HG03280 (cell line): ENCODE measurements around the gene HYI.
A peak's percentile ranks its signal among the peaks of the same experiment; 100 is the strongest.
"Not testable (repeated sequence)": the region's sequence is repeated elsewhere in the genome, so short reads cannot be mapped to it uniquely, and the experiment has no call there.

Source experiments
- ATAC-seq: cut with Tn5 transposase; IDR thresholded peaks from one replicate; pipeline ENCODE4 v1.9.1; 2021; ENCODE audit warnings: mild to moderate bottlenecking, moderate library complexity; ENCODE audit not compliant: unreplicated experiment

Gene HYI

DNA sequence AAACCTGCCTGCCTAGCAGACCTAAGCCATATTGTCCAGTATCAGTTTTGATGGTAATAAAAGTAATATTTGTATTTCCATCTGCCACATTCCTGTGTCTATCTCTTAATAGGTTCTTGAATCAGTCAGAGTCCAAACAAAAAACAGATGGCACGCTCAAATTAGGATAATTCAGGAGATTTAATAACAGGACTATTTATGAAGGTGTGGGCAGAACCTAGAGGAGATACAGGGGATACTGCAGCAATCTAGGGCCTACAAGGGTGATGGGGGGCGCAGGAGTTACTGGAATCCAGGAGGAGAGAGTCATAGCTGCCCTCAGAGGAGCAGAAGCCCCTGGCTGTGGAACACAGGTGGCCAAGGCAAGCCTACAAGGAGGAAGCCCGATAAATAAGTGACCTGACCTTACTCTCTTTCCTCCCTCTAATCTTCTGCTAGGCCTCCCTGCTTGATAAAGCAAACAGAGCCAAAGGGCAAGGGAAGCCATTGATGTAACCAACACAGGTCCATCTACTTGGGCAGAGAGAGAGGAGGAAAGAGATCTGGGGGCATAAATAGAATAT lies 11.9 kb upstream of the HYI start:
- no peak for ATAC-seq

DNA sequence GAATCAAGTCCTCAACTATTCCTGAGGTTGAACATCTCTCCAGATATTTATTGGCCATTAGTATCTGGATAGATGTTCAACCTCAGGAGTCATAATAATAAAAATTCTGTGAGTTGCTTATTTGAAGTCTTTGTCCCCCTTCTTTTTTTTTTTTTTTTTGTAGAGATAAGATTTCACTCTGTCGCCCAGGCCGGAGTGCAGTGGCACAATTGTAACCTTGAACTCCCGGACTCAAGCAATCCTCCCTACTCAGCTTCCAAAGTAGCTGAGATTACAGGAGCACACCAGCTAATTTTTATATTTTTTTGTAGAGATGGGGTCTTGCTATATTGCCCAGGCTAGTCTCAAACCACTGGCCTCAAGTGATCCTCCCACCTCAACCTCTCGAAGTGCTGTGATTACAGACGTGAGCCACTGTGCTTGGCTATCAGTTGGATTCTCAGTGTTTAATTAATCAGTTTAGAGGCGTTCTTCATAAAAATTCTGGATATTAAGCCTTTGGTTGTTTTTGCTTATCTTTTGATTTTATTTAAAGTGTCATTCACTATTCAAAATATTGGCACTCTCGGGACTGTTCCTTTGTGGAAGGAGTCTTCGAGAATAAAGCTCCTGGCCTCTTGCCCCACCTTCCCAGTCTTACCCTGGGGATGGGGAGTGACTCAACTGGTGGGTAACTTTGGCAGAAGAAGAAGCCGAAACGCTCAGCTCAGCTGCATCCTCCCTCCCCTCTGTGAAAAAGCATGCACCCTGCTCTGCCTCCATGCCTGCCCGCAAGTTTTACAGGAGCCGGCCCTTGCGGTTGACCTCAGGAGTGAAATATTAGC lies 11.2 kb upstream of the HYI start:
- no peak for ATAC-seq

DNA sequence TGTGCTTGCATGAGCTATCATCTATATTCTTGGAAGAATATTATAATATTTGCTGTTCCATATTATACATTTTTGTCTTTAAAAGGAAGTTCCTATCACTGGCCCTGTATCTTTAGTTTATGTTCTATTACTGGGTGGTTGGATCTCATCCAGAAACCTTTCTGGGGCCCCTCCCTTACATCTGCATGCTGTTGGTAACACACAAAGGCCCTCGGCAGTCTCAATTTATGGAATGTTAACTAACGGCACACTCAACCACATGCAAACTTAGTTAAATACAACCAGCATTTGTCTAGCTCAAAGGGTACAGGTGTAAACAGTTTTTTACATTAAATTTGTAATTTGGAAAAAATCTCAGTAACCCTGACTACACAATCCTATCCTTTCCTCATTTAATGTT lies 9.7 kb upstream of the HYI start:
- no peak for ATAC-seq

DNA sequence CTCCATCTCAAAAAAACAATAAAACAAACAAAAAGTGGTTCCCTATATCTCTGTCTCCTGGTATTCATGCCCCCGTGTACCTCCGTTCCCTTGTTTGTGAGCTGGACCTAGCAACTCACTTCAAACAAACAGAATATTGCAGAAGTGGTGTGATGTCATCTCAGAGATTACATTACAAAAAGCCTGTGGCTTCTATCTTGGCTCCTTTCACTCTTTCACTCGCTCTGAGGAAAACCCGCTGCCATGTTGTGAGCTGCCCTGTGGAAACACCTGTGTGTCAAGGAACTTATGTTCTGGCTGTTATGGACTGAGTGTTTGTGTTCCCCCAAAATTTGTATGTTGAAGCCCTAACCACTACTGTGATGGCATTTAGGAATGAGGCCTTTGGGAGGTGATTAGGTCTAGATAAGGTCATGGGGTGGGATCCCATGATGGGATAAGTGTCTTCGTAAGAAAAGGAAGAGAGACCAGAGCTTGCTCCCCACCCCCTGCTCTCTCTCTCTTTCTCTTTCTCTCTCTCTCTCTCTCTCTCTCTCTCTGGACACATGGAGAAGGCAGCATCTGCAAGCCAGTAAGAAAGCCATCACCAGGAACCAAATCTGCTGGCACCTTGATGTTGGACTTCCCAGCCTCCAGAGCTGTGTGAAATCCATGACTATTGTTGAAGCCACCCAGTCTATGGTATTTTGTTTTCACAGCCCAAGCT lies 7.4 kb upstream of the HYI start:
- ATAC-seq, result no peak

DNA sequence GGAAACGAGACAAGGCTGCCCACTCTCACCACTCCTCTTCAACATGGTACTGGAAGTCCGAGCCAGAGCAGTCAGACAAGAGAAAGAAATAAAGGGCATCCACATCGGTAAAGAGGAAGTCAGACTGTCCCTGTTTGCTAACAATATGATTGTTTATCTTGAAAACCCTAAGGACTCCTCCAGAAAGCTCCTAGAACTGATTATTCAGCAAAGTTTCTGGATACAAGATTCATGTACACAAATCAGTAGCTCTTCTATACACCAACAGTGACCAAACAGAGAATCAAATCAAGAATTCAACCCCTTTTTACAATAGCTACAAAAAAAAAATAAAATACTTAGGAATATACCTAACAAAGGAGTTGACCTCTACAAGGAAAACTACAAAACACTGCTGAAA lies 4.6 kb upstream of the HYI start:
- not testable (repeated sequence) for ATAC-seq

DNA sequence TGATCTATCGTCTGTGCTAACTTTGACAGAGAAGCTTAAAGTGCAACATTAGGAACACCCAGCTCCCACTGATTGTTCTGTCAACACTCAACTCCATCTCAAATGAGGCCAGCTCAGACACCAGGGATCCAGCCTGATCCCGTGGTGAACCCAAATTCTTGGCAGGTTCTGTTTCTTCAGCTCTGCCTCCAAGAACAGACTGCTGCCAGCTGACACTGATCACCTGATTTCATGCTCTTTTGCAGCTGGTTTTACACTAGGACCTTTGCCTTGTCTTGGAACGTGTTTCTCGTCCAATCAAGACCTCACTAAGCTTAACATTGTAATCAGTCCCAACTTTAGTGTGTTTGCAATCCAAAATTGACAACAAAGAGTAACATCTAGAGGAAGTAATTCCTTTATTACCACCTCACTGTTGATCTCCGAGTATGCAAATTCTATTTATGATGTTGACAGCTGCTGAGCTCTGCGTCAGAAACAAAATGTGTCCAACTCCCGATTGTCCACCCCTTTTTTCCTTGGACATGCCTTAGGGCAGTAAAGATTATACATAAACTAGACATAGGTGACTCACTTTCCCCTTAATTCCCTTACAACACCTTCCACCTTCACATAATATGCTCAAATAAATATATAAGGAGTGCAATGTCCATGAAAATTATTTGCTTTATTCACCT lies 1.6 kb upstream of the HYI start:
- ATAC-seq, result no peak

DNA sequence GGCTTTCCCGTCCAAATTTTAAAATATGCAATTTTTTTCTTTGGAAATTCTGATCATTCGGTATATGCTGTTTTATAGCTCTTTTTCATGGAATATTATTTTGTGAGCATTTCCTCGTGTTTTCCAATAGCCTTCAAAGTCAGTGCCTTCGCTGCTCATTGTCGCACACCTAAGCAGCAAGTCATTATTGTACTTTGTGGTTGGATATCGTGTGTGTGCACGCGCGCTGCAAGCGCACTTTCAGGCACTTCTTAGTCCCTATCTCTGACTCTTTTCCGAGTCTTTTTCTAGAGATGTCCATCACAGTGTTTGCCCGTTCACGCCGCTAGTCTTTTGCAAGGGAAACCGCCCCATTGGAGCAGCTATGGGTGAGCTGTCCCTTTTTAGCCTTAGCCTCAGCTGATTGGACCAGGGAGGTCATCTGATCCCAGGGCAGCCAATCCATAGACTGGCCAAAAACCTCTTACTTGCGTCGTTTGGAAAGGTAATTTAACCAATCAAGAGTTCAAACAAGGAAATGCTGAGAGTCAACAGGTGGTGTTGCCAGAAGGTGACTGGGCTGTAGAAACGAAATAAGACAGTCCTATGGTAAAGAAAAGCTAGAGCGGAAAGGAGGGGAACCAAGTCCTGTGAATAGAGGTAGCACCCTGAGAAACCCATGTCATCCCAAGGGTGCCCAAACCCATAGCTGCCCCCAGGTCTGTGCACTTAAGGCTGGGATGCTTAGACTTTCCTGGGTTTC lies 710 bp upstream of the HYI start:
- peak; percentile 81 for ATAC-seq

DNA sequence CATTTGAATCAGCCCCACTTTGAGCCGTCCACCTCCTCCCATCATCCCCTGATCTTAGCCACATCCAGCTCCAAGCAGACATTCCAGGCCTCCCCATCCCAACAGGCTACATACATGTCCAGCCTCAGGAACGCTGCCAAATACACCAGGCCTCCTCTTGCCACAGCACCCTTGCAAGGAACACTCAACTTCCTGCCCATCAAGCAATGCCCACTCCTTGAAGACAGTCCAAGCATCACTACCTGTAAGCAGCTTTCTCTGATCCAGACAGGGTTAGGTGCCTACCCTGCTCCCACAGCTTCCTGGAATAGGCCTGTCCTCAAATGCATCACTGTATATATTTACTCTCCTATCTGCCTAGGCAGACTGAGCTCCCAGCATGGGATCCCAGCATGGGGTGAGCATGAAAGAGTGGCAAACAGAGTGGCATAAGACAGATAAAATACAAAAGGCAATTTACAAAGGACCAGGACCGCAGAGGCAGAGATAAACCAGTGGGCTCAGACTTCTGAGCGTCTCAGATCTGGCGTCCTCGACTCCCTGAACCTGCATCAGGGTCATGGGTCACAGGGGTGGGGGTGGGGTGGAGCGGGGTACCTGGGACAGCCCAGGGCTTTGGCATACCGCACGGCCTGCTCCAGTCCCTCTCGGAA lies 816 bp downstream of the HYI start:
- ATAC-seq, result no peak

DNA sequence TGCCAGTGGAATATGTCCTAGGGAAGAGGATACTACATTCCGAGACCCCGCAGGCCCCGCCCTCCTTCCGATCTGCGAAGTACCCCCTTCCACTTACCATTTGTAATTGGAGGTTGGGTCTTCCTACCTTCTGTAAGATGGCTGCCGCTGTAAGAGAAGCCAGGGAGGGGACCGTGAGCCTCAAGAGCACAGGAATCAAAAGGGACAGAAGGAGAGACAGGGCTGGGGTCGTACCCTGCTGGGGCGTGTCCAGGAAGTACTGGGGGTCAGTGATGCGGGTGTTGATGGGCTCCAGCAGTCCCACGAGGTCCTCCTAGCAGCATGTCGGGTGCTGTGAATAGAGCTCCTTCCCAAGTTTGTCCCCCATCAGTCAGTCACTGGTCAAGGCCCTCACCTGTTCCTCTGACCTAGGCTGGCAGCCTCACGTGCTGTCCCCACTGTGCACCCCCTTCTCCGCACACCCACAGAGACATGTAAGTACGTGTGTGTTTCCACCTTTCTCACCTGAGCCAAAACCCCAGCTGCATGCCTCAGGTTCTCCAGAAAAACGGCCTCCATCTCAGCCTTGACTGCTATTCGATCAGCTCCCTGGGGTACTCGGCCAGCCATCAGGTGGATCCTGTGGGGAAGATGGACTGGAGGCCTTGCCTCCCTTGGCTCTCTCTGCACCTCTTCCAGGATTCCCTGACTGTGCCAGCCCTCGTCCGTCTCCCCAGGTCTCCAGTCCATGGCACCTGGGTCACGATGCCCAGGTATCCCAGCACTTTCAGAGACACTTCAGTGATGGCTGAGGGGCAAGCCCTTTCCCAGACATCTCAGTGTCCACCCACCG lies 1.8 kb downstream of the HYI start:
- ATAC-seq, result no peak

DNA sequence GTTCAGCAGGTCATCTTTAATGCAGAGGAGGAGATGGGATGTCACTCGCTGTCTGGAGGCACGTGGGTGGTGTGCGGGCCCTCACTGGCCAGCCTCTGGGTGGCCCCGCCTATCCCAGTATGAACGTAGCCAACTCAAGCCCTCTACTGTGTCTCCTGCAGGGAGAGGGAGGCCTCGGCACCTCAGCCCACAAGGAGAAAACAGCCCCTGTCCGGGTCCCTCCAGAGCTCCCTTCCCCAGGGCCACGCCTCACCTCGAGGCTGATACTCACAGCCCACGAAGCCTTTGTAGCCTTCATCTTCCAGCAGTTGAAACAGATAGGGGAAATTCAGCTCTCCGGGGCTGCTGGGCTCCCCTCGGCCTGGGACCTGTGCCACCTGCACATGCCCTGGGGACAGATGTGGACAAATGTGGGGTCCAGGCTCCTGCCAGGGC lies 2.6 kb downstream of the HYI start:
- no peak for ATAC-seq

DNA sequence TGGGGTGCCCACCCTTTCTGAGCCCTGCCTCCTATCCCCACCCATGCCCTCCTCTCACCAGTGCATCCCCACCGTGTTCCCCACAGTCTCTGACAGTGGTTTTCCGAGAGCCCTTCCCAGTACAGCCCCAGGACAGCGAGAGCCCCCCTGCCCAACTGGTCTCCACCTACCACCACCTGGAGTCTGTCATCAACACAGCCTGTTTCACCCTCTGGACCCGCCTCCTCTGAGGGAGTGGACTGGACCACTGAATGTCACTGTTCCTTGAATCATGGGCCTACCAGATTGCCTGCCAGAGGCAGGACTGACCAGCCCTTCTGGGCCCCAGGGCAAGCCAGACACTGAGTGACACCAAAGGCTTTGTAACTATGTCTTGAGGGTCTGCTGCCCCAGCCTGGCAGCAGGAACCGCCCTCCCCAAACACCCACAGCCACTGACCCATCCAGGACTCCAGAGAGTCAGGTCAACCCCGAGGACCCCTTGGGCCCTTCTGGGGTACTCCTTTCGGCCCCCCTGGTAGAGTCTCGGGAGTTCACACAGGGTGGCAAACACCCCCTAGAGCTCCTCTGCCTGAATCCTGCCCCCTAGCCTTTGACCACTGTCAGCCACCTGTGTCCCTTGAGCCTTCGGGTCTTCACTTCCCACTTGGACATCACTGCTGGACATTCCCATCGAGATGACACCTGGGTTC lies 3.3 kb downstream of the HYI start:
- no peak for ATAC-seq

DNA sequence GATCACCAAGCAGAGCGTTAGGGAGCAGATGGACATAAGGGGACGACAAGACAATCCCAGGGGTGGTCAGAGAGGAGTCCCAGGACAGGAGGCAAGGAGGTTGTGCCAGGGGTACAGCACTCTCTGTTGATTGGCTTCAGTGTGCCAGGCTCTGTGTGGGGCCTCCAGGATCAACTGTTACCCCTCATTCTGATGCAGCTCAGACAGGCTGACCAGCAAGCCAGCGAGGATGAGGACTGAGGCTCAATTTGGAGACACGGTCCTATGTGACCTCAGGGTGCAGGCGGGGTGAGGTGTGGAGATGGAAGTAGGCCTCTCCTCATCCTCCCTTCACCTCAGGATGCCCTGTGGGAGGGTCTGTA lies 4.0 kb downstream of the HYI start:
- no peak for ATAC-seq

DNA sequence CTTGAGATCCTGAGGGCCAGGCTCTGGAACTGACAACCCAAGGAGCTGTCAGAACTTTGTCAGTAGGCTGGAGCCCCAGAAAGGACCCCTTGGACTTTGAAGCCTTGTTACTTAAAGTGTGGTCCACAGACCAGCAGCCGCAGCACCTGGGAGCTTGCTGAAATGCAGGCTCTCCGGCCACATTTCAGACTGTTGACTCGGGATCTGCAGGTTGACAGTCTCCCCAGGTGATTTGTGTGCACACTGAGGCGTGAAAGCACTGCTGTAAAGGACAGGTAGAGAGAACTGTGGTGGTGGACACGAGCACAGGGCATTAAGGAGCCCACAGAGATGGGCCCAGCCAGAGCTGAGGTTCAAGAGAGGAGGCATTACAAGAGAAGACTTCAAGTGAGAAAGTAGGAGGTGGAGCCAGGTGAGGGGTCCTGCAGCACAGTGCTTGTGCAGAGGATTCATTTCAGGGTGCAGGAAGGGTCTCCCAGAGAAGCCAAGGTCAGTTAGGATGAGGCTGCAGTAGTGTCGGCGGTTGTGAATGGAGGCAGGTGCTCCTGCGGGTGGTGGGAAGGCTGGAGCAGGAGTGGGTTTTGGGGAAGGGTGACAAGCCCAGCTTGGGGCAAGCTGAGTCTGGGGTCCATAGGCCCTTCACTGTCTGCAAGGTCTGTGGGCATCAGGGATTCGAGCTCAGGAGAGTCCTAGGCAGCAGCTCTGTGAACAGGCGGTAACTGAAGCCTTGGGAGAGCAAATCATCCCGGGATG lies 4.6 kb downstream of the HYI start:
- ATAC-seq, result no peak

DNA sequence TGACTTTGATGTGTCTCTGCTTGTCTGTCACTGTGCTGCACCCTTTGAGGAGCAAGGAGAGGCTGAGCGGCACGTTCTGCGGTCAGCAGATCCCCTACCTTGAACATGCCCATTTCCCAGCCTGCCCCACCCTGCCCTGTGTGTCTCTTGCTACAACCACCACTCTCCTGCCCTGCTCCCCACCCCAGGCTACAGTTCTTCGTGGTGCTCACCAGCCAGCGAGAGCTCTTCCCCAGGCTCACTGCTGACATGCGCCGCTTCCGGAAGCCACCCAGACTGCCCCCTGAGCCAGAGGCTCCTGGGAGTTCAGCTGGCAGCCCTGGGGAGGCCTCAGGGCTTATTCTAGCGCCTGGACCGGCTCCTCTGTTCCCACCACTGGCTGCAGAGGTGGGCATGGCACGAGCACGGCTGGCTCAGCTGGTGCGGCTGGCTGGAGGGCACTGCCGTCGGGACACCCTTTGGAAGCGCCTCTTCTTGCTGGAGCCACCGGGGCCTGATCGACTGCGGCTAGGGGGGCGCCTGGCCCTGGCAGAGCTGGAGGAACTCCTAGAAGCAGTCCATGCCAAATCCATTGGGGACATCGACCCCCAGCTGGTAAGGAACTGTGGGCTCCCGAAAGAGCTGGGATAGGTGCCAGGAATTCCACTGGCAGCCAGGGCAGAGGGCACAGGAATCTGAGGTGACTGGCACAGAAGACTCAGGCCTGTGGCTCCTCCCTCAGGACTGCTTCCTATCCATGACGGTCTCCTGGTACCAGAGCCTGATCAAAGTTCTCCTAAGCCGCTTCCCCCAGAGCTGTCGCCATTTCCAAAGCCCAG lies 5.6 kb downstream of the HYI start:
- no peak for ATAC-seq

DNA sequence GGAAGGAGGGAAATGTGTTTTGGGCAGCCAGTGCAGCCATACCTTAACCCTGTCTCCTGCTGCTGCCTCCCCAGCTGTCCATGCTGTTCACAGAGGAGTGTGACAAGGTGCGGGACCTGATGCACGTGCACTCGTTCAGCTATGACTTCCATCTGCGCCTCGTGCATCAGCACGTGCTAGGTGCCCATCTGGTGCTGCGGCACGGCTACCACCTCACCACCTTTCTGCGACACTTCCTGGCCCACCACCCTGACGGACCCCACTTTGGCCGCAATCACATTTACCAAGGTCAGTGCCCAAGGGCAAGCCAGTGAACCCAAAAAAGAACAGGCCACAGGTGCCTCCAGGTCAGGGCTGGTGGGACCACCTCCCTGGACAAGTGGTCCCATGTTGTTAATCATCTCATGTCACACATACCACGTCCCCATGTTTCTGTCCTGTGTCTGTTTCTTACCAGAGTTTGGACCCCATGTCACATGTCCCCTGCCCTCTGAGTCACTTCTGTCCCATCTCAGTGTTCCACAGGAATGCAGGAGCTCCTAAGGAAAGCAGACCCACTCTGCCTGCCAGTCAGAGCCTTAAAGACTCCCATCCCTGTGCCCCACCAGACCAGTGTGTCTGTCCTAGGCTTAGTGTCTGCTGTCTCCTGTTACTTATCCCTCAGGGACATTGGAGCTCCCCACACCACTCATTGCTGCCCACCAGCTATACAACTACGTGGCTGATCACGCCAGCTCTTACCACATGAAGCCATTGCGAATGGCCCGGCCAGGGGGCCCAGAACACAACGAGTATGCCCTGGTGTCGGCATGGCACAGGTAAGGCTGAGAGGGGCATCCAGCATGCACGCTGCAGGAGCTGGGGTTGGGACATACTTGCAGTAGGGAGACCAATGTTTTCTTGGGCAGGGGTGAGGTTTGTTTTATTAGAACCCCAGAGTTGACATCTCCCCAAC lies 6.6 kb downstream of the HYI start:
- ATAC-seq, result no peak

DNA sequence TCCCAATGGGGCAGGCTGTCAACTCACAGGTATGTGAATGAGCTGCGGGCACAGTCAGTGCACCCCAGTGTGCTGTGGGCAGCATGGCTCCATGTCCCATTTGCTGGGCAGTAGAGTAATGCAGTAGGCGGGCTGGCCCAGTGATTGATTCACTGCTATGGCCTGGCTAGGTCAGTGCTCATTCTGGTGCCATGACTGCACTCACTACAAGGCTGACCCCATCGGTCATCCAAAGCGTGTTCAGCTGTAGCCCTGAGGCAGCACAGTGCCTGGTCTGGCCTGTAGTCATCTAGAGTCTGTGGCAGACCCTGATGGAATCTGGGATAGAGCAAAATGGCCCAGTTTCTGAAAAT lies 7.4 kb downstream of the HYI start:
- no peak for ATAC-seq
